Karpas-422 (cell line): Measurements from ENCODE around the gene AMACR. TPM values are rescaled to one million over a fixed set of nuclear protein-coding genes. Genes with fewer than 3 reads are reported as not detected.

Experiments
- DNase-seq: peaks from one replicate; pipeline ENCODE4 v3.0.0-alpha.2; 2015
- H2AFZ ChIP-seq: fragments of 200-600 bp; sonication (generic); 2 replicates; pipeline ENCODE4 v1.6.1; 2014; ENCODE audit warnings: antibody characterized with exemption, low read length, mixed read lengths
- H3K27ac ChIP-seq: fragments of 200-600 bp; sonication (generic); 2 replicates; pipeline ENCODE4 v1.5.1; 2014; ENCODE audit warnings: mild to moderate bottlenecking, low read length, moderate library complexity
- H3K27me3 ChIP-seq: fragments of 200-600 bp; sonication (generic); 2 replicates; pipeline ENCODE4 v1.6.1; 2014; ENCODE audit warnings: low read length, mixed read lengths
- H3K36me3 ChIP-seq: fragments of 200-600 bp; sonication (generic); 2 replicates; pipeline ENCODE4 v1.6.1; 2014; ENCODE audit warnings: low read length, mixed read lengths; ENCODE audit not compliant: insufficient read depth
- H3K4me1 ChIP-seq: fragments of 200-600 bp; sonication (generic); 2 replicates; pipeline ENCODE4 v1.6.1; 2014; ENCODE audit warnings: mild to moderate bottlenecking, low read length, mixed read lengths
- H3K4me2 ChIP-seq: fragments of 200-600 bp; sonication (generic); 2 replicates; pipeline ENCODE4 v1.6.1; 2014; ENCODE audit warnings: low read length, low read depth, mild to moderate bottlenecking; ENCODE audit not compliant: poor library complexity, severe bottlenecking
- H3K4me3 ChIP-seq: fragments of 200-600 bp; sonication (generic); 2 replicates; pipeline ENCODE4 v1.5.1; 2014; ENCODE audit warnings: mild to moderate bottlenecking, antibody characterized with exemption, low read length, mixed read lengths
- H3K79me2 ChIP-seq: fragments of 200-600 bp; sonication (generic); 2 replicates; pipeline ENCODE4 v1.6.1; 2014; ENCODE audit warnings: mild to moderate bottlenecking, low read length, mixed read lengths
- H3K9ac ChIP-seq: fragments of 200-600 bp; sonication (generic); 2 replicates; pipeline ENCODE4 v1.6.0; 2014; ENCODE audit warnings: low read length
- H3K9me2 ChIP-seq: fragments of 200-600 bp; sonication (generic), shearing (Covaris generic); replicated peaks from 2 replicates; pipeline ENCODE4 v1.6.0; 2014; ENCODE audit warnings: mild to moderate bottlenecking, low read length, moderate library complexity; ENCODE audit not compliant: insufficient read depth
- H3K9me3 ChIP-seq: fragments of 300-700, 200-600 bp; sonication (generic); 2 replicates; pipeline ENCODE4 v1.6.1; 2014; ENCODE audit warnings: low read length, mixed read lengths
- H4K20me1 ChIP-seq: fragments of 200-600 bp; sonication (generic); 2 replicates; pipeline ENCODE4 v1.6.1; 2014; ENCODE audit warnings: mild to moderate bottlenecking, antibody characterized with exemption, low read length, low read depth; ENCODE audit not compliant: insufficient read depth
- total RNA-seq: library from RNA; depleted of rRNA; stranded (reverse); fragments of >200 nt; shearing (Covaris generic); gene quantifications from 2 replicates; pipeline ENCODE4 v1.2.3, GENCODE V29; 2014; ENCODE audit warnings: low replicate concordance

The AMACR gene
- total RNA-seq, 1 experiment from 2014 or later = 10.5 TPM

DNA sequence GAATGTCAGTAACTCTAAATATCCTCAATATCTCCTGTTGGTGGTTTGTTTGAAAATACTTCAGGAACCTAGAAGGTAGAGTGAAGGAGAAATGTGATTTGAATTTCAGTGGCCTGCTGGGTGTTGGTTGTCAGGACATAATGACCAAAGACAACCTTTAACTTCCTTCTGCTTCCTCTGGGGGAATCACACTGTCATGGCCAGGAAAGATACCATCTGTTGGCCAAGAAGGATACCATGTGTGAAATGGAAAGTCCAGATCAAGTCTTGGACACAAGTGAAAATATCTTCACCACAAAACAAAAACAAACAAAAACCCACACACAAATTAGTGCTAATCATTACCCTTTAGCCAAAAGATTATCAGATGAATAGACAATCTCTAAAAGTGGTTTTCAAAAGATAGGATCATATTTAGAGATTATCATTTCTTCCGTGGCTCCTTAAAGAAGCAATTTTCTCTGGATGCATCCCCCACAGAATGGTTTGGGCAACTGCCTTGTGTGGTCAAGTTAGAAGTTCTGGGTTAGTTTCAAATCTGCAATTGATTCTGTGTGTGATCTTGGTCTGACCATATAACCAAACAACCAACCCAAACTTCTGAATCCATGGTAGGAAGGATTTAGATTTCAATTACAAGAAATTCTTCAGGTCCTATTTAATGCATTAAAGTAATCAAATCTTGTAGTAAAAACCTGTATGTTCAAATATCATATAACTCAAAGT lies 33.6 kb upstream of the AMACR start:
- no peaks in the 10 kb centered on the region for H3K79me2 ChIP-seq
- no peaks in the 10 kb centered on the region for H3K36me3 ChIP-seq
- H3K27ac ChIP-seq = no peak overlapping the region
- no peak overlapping the region for H2AFZ ChIP-seq
- no peaks in the 10 kb centered on the region for H3K4me1 ChIP-seq
- no peaks in the 10 kb centered on the region for H3K9me3 ChIP-seq
- H3K9ac ChIP-seq = no peak overlapping the region
- no peak for DNase-seq
- no peak overlapping the region for H3K4me2 ChIP-seq
- H3K27me3 ChIP-seq = no peaks in the 10 kb centered on the region
- H3K9me2 ChIP-seq = no peaks in the 10 kb centered on the region
- H4K20me1 ChIP-seq = no peaks in the 10 kb centered on the region
- no peak overlapping the region for H3K4me3 ChIP-seq

DNA sequence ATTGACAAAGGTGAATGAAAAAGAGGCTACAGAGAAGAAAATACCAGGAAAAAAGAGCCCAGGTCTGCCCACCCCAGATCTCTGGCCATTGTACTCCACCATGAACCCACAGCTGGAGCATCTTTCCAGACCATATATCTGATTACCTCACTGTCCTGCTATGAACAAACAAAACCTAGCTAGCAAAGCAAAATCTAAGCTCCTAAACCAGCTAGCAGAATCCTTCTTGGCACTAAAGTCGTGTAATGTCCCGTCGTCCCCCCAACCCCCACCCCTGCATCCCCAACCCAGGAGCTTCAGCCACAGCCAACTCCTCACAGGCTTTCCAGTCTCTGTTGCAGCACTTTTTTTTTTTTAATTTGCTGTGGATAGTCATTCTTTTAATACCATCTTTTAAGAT lies 32.6 kb upstream of the AMACR start:
- Histone ChIP-seq H2AFZ (no peak overlapping the region), H3K9me3 (no peaks in the 10 kb centered on the region), H3K79me2 (no peaks in the 10 kb centered on the region), H3K4me1 (no peaks in the 10 kb centered on the region), H4K20me1 (no peaks in the 10 kb centered on the region), H3K4me3 (no peak overlapping the region), H3K27me3 (no peaks in the 10 kb centered on the region), H3K9ac (no peak overlapping the region), H3K36me3 (no peaks in the 10 kb centered on the region), H3K4me2 (no peak overlapping the region), H3K9me2 (no peaks in the 10 kb centered on the region), H3K27ac (no peak overlapping the region)
- no peak for DNase-seq

DNA sequence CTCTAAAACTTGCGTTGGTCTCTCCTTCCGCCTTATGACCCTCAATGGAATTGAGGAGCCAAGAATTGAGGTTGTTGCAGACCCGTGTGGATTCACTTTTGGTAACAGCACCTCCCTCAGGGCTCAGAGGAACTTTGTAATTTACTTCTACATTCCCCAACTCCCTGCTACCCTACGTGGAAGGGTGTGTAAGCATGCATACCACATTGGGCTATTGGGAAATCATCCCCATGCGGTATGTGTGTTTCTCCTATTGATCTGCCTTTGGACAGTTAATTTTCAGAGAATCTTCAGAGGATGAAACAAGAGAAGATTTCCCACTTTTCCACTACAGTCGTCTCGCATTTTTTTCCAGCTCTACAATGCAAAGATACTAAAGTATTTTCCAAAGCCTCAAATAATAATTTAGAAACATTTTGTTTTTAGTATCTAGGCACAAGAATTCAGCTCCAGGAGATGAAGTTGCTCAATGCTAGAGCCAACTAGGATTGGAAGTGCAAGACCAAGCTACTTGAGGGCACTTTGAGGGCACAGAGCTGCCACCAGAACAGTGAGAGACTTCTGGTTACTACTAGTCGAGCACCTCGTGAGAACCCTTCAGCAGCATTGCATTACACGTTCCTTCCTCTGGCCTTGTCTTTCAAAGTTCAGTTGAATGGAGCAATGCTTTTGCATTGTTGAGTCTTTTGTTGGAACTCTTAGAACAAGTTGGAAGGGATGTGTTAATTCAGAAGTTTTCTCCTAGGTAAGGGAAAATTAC lies 31.7 kb upstream of the AMACR start:
- H3K79me2 ChIP-seq = no peaks in the 10 kb centered on the region
- no peak overlapping the region for H3K4me3 ChIP-seq
- no peaks in the 10 kb centered on the region for H3K36me3 ChIP-seq
- DNase-seq = no peak
- H3K9me3 ChIP-seq = no peaks in the 10 kb centered on the region
- H2AFZ ChIP-seq = no peak overlapping the region
- H3K4me2 ChIP-seq = no peak overlapping the region
- H3K9ac ChIP-seq = no peak overlapping the region
- H3K27ac ChIP-seq = no peak overlapping the region
- no peaks in the 10 kb centered on the region for H4K20me1 ChIP-seq
- no peaks in the 10 kb centered on the region for H3K4me1 ChIP-seq
- H3K27me3 ChIP-seq = no peaks in the 10 kb centered on the region
- no peaks in the 10 kb centered on the region for H3K9me2 ChIP-seq

DNA sequence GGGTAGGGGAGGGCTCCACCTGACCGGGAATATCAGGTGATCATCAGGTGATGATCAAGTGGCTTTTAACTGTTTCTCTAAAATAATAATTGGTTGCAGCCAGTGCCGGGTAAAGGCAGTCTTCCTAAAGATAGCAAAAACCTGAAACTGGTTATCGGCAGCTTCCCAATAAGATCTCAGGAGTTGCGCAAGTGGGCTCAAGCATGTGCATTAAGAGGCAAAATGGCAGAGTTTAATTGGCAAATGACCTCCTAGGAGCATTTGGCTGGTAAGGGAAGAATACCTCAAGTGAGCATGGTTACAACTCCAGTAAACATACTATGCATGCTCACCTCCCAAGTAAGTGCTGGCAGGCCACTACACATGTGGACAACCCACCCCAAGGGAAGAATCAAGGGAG lies 31.0 kb upstream of the AMACR start:
- no peaks in the 10 kb centered on the region for H3K27me3 ChIP-seq
- H3K27ac ChIP-seq = no peak overlapping the region
- DNase-seq = no peak
- H3K79me2 ChIP-seq = no peaks in the 10 kb centered on the region
- no peaks in the 10 kb centered on the region for H3K36me3 ChIP-seq
- H3K9ac ChIP-seq = no peak overlapping the region
- H3K9me3 ChIP-seq = no peaks in the 10 kb centered on the region
- H3K4me2 ChIP-seq = no peak overlapping the region
- H3K9me2 ChIP-seq = no peaks in the 10 kb centered on the region
- H3K4me3 ChIP-seq = no peak overlapping the region
- no peaks in the 10 kb centered on the region for H3K4me1 ChIP-seq
- H2AFZ ChIP-seq = no peak overlapping the region
- no peaks in the 10 kb centered on the region for H4K20me1 ChIP-seq

DNA sequence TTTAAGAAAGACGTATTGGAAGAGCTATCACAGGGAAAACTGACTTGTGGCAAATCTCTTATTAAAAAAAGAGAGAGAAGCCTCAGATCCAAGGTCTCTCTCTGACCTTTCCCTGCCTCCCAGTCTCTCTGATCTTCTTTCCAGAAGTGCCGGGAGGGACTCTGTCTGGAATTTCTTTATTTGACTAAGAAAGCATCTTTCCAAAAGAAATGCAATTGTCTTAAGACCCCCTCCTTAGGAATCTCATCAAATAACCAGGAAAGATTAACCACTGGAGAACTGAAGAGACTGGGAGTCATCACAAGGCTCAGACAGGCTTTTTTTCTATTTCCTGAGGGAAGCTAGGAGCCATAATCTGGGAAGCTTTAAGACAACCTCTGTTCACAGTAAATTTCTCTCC lies 30.5 kb upstream of the AMACR start:
- H3K9me2 ChIP-seq = 0 out of 2 replicates have a peak, but pooled peaks cover under 1% of the 10 kb centered on the region
- no peaks in the 10 kb centered on the region for H3K27me3 ChIP-seq
- H3K27ac ChIP-seq = no peak overlapping the region
- no peaks in the 10 kb centered on the region for H4K20me1 ChIP-seq
- H3K79me2 ChIP-seq = no peaks in the 10 kb centered on the region
- no peaks in the 10 kb centered on the region for H3K4me1 ChIP-seq
- H2AFZ ChIP-seq = no peak overlapping the region
- no peak for DNase-seq
- no peak overlapping the region for H3K9ac ChIP-seq
- H3K4me2 ChIP-seq = no peak overlapping the region
- H3K4me3 ChIP-seq = no peak overlapping the region
- no peaks in the 10 kb centered on the region for H3K36me3 ChIP-seq
- H3K9me3 ChIP-seq = no peaks in the 10 kb centered on the region

DNA sequence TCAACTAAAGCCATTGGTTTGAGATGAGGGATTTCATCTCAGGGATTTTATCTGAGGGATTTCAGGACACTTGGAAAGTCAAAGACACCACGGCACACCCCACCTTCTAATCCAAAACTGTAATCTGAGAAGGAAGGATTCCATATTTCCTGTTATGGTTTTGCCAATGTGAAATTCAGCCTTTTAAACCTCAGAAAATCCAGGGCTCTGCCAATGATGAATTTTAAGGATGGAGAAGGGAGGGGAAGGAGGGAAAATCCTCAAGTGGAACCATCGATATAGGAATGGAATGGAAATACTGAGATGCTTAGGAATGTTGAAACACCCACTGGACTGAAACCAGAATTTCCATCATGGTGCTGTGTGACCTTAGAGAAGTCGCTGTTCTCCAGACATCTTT lies 29.9 kb upstream of the AMACR start:
- Histone ChIP-seq H3K4me1 (no peaks in the 10 kb centered on the region), H3K4me2 (no peak overlapping the region), H3K4me3 (no peak overlapping the region), H3K9me2 (0 out of 2 replicates have a peak, but pooled peaks cover 6% of the 10 kb centered on the region), H3K79me2 (no peaks in the 10 kb centered on the region), H3K27me3 (no peaks in the 10 kb centered on the region), H4K20me1 (no peaks in the 10 kb centered on the region), H3K9me3 (no peaks in the 10 kb centered on the region), H3K9ac (no peak overlapping the region), H3K27ac (no peak overlapping the region), H3K36me3 (no peaks in the 10 kb centered on the region), H2AFZ (no peak overlapping the region)
- DNase-seq = no peak

DNA sequence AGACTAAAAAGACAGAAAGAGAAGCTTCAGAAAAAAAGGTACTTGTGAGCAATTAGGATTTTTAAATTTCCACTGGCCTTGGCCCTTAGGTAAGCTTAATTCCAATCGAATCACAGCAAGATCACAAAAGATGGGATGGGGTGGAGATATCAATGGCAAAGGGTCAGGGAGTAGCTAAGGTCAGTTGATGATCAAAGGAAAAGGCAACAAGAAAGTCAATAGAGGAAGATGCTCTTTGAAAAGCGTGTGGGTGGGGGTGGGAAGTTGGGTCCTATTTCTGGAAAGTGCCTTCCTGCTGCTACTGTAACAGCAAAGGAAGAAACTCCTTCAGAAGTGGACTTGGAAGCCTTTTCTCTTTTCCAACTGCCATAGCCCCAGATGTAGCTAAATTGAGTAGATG lies 27.9 kb upstream of the AMACR start:
- Histone ChIP-seq H3K79me2 (no peaks in the 10 kb centered on the region), H3K27ac (no peak overlapping the region), H3K9ac (no peak overlapping the region), H3K27me3 (no peaks in the 10 kb centered on the region), H3K4me2 (no peak overlapping the region), H3K9me2 (0 out of 2 replicates have a peak, but pooled peaks cover 6% of the 10 kb centered on the region), H2AFZ (no peak overlapping the region), H4K20me1 (no peaks in the 10 kb centered on the region), H3K36me3 (no peaks in the 10 kb centered on the region), H3K4me3 (no peak overlapping the region), H3K4me1 (no peaks in the 10 kb centered on the region), H3K9me3 (no peaks in the 10 kb centered on the region)
- DNase-seq = no peak

DNA sequence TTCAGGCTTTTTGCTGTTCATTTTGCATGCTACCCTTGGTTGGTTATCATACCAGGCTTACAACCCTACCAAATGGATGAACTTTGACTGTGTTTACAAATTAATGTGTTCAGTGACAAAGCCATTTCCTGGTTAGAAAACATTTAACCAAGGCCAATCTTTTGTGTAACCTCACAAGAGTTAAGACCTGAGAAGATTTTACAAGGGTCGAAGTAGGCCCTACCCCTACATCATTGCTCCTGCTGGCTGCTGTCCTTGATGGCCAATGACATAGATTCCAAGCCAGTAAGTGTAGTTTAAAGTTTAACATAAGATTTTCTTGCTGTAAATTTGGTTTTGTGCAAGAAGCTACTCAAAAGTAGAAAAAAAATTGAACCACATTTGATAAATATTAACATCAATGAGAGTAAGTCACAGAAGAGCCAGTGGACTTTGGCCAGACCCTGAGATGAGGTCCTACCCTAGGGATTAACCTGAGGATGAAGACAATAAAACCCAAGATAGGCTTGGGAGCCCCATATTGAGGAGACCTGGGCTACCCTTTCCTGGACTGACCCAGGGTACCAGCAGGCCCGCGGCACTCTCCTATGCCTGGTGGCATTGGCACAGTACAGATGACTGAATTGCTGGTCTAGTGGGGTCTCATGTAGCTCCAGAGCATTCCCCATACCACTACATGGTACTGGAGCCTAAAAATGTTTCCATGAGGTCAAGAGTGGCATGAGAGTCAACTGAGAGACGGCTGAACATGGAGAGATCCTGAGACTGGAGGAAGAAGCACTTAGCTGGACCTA lies 26.9 kb upstream of the AMACR start:
- no peak overlapping the region for H3K27ac ChIP-seq
- H3K9me2 ChIP-seq = 0 out of 2 replicates have a peak, but pooled peaks cover 6% of the 10 kb centered on the region
- H3K4me1 ChIP-seq = no peaks in the 10 kb centered on the region
- H3K79me2 ChIP-seq = no peaks in the 10 kb centered on the region
- no peak overlapping the region for H3K4me2 ChIP-seq
- DNase-seq = no peak
- H4K20me1 ChIP-seq = no peaks in the 10 kb centered on the region
- no peak overlapping the region for H3K4me3 ChIP-seq
- no peaks in the 10 kb centered on the region for H3K9me3 ChIP-seq
- no peaks in the 10 kb centered on the region for H3K36me3 ChIP-seq
- no peak overlapping the region for H3K9ac ChIP-seq
- no peak overlapping the region for H2AFZ ChIP-seq
- no peaks in the 10 kb centered on the region for H3K27me3 ChIP-seq
